A549 treated with Hydrocortisone at 1 μM for 4 hours (cell line): ENCODE measurements around the gene UXT. TPM values are rescaled to one million over a fixed set of nuclear protein-coding genes. Genes with fewer than 3 reads are reported as not detected.

Experiments used
- total RNA-seq: library from RNA; stranded (reverse); fragments of 200-300 nt; extraction: Qiagen RNA extraction; gene quantifications from 5 replicates; pipeline ENCODE4 v1.2.3, GENCODE V29; 2022

The UXT gene
- 142 to 194 TPM (median 182 TPM) in 5 replicates for total RNA-seq

GRCh38 chrX:47658684-47659420, at the start of gene UXT:
Gene UXT, minus strand, starts transcription at chrX:47659180. Its CDS starts 253 bp downstream, at chrX:47658927.

GRCh38 chrX:47650164-47651042, 8.6 kb downstream of the UXT start, which contains the start of gene ELK1:
Gene ELK1, minus strand, starts transcription at chrX:47650563. Its CDS starts 9,122 bp downstream, at chrX:47641441.

GRCh38 chrX:47629419-47630200, 29.4 kb downstream of the UXT start, which contains the start of gene CFP:
Gene CFP, minus strand, starts transcription at chrX:47629930. Its CDS starts 86 bp downstream, at chrX:47629844.

GRCh38 chrX:47619486-47620302, 39.3 kb downstream of the UXT start, which contains the start of gene SYN1:
Gene SYN1, minus strand, starts transcription at chrX:47619857. Its CDS starts 129 bp downstream, at chrX:47619728.

Other genes starting within 250 kb of the UXT start
- 3.3 to 5.8 TPM (median 3.6 TPM) in 5 replicates for gene ZNF41, start 176.0 kb downstream of the UXT start, total RNA-seq
- 46.6 to 57.5 TPM (median 54.7 TPM) in 5 replicates for gene ARAF, start 98.0 kb downstream of the UXT start, total RNA-seq
- gene TIMP1, start 76.7 kb downstream of the UXT start, total RNA-seq: 231 to 288 TPM (median 262 TPM) in 5 replicates
- 0.13 to 0.56 TPM (median 0.26 TPM) in 5 replicates for gene SYN1, start 39.3 kb downstream of the UXT start, total RNA-seq
- gene CFP, start 29.2 kb downstream of the UXT start, total RNA-seq: 0.17 to 0.89 TPM (median 0.64 TPM) in 5 replicates
- 34.9 to 38.6 TPM (median 35.6 TPM) in 5 replicates for gene ELK1, start 8.6 kb downstream of the UXT start, total RNA-seq
- gene ZNF81, start 177.7 kb upstream of the UXT start, total RNA-seq: 4.0 to 8.2 TPM (median 6.1 TPM) in 5 replicates